Gastroesophageal sphincter (tissue), 3 donors: ENCODE results near the gene TSTD2.

Source experiments
- CTCF ChIP-seq, 4 experiments: fragments of 200-600 bp in 2 of 4; fragments of 450-650 bp in 2 of 4; sonication (generic) in 1 of 4; IDR thresholded peaks; one replicate each; pipeline ENCODE4 v1.5.1; 2017 to 2019; ENCODE audit warnings: antibody characterized with exemption in 4 of 4, mild to moderate bottlenecking in 2 of 4, moderate library complexity in 2 of 4
- EP300 ChIP-seq: sonication (generic); formaldehyde crosslinking; IDR thresholded peaks from one replicate; pipeline ENCODE4 v1.6.1; 2017; ENCODE audit warnings: antibody characterized with exemption, mild to moderate bottlenecking
- POLR2A ChIP-seq, 2 donors: fragments of 450-650 bp; IDR thresholded peaks; one replicate each; pipeline ENCODE4 v1.6.1; 2017; ENCODE audit warnings: antibody characterized with exemption in 2 of 2, mild to moderate bottlenecking in 2 of 2, moderate library complexity in 1 of 2
- POLR2AphosphoS5 ChIP-seq: sonication (generic); formaldehyde crosslinking; IDR thresholded peaks from one replicate; pipeline ENCODE4 v1.6.1; 2017; ENCODE audit warnings: antibody characterized with exemption

- no peak for TF ChIP-seq CTCF (IDR thresholded peaks at IDR 0.05)
- no peak for TF ChIP-seq POLR2A (IDR thresholded peaks at IDR 0.05)
- no peak for TF ChIP-seq POLR2AphosphoS5
- TF ChIP-seq EP300 = no peak
Measured at GRCh38 chr9:97550386-97550785, 82.8 kb downstream of the TSTD2 start.
